Testis (tissue), 2 donors: ENCODE results near the gene PPP1R37.

Source experiments
- CTCF ChIP-seq, 3 experiments: fragments of 450-650 bp in 2 of 3; fragments of 200-600 bp in 1 of 3; sonication (generic) in 1 of 3; IDR thresholded peaks; one replicate each; pipeline ENCODE4 v1.5.1; 2016 to 2019; ENCODE audit warnings: antibody characterized with exemption in 3 of 3, mild to moderate bottlenecking in 2 of 3, moderate library complexity in 1 of 3
- POLR2A ChIP-seq: fragments of 450-650 bp; IDR thresholded peaks from one replicate; pipeline ENCODE4 v1.6.1; 2017; ENCODE audit warnings: antibody characterized with exemption, mild to moderate bottlenecking, moderate library complexity

GRCh38 chr19:45058622-45059159, 34.3 kb upstream of the PPP1R37 start:
- TF ChIP-seq CTCF (IDR thresholded peaks at IDR 0.05) = no peak
- TF ChIP-seq POLR2A = no peak
